Activated CD4-positive, alpha-beta T cell treated with anti-CD3 and anti-CD28 coated beads, Interleukin-2, amount 50 U/mL, for 1 hour (primary cell): ENCODE results near the gene OLFML2A.
"Not testable (repeated sequence)": the region's sequence is repeated elsewhere in the genome, so short reads cannot be mapped to it uniquely, and the experiment has no call there.

ENCODE experiments used
- DNase-seq: peaks from one replicate; pipeline ENCODE4 v3.0.0-alpha.2; 2020

OLFML2A gene

DNA sequence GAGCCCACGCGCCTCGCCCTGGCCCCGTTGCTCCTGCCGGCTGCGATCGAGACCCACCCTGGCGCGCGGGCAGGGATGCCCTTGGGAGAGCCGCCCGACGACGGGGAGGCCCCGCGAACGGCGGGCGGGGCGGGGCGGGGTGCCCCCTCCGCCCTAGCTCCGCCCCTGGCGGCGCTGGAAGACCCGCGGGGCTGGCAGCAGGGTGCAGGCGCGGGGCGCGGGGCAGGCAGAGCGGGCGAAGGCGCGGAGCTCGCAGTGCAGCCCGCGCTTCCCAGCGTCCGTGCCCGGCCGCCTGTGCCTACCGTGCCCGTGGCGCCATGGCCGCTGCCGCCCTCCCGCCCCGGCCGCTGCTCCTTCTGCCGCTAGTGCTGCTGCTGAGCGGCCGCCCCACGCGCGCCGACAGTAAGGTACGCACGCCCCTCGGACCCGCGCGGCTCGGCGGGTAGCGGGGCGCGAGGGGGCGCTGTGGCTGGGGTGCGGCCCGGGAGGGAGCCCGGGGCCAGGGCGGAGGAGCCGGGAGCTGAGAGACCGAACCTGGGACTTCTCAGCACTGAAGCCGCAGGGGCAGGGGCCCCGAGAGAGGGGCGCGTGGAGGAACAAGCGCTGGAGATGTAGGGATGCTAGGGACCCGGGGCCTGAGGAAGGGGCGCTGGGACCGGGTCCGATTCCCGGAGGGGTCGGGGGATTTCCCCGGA lies at the start of gene OLFML2A:
Gene OLFML2A, plus strand, starts transcription at position 180 of the 695 bp plus-strand sequence. Its CDS starts 138 bp downstream, at position 318.
- peak; percentile 8 for DNase-seq

DNA sequence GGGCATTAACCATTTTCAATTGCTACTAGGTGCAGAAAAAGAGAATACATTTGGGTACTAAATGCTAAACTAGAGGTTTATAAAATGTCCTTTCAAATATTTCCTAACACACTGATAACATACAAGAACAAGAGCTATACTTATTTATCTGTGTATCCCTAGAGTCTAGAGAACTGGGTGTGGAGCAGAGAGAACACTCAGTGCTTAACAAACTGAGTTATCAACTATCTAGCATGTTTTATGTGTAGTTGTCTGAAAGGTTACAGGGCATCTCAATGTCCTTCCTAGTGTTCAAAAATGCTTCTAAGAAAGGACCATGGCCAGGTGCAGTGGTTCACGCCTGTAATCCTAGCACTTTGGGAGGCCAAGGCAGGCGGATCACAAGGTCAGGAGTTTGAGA lies 46.2 kb upstream of the OLFML2A start:
- no peak for DNase-seq

DNA sequence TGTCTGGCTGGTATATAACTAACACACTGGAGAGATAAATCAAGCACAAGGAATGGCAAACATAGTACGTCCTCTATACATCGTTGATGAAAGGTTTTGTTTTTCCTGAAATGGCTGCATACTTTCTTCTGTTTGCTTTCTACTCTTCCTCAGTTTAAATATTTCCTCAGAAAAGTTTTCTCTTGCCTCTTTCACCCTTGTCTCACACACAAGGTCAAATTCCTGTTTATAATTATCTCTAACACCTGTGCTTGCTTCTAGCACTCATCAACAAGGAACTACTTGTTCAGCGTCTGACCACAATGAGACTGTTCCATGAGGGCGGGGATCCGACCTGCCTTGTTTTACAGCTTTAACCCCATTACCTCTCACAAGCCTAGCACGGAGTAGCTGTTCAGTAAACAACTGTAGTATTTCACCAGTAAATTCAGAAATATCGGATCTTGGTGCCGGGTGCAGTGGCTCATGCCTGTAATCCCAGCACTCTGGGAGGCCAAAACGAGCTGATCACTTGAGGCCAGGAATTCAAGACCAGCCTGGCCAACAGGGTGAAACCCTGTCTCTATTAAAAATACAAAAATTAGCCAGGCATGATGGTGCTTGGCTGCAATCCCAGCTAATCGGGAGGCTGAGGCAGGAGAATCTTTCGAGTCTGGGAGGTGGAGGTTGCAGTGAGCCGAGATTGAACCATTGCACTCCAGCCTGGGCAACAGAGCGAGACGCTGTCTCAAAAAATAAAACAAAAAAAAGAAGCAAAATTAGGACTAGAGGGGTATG lies 42.8 kb upstream of the OLFML2A start:
- no peak for DNase-seq

DNA sequence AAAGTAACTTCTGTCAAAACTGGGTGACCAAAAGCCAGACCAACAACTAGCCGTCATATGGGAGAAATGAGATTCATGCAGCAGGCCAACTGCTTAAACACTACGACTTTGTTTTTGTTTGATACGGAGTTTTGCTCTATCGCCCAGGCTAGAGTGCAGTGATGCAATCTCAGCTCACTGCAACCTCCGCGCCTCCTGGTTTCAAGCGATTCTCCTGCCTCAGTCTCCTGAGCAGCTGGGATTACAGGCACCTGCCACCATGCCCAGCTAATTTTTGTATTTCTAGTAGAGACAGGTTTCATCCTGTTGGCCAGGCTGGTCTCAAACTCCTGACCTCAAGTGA lies 42.2 kb upstream of the OLFML2A start:
- not testable (repeated sequence) for DNase-seq

DNA sequence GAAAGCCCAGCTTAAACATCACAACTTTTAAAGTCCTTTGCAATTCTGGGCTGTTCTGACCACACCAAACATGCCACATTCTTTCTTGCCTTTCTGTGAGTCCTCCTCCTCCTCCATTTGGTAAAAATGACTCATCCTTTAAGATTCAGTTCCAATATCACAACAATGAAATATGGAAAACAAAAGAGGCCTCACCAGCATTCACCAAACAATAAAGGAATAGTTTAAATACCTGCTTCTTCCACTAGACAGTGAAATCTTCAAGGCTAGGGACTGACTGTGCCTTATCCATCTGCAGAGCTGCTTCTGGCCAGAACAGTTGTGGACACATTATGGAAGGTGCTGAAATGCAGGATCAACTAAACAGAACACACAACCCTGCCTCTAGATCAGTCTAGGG lies 41.8 kb upstream of the OLFML2A start:
- no peak for DNase-seq

DNA sequence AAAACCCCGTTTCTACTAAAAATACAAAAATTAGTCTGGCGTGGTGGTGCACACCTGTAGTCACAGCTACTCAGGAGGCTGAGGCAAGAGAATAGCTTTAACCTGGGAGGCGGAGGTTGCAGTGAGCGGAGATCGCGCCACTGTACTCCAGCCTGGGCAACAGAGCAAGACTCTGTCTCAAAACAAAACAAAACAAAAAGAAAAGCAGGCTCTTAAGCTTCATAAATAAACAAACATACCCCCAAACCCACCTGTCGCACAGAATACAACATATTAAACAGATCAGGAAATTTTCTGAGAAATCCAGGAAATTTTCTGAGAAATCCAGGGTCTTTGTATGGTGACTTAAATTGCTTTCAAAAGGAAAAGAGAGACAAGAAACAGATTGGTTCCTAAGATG lies 38.9 kb upstream of the OLFML2A start:
- DNase-seq = not testable (repeated sequence)

DNA sequence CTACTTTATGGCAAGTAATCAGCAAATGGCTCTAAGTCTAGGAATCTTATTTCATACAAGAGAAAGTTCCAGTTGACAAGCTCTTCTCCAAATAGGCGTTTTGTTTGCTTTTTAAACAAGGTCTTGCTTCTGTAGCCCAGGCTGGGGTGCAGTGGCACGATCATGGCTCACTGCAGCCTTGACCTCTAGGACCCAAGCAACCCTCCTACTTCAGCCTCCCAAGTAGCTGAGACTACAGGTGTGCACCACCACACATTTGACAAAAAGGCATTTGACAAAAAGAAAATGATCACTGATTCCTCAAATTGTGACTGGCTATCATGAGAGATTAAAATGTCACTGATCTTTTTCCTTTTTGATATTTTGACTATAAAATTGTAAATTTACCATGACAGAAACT lies 37.6 kb upstream of the OLFML2A start:
- DNase-seq = no peak

DNA sequence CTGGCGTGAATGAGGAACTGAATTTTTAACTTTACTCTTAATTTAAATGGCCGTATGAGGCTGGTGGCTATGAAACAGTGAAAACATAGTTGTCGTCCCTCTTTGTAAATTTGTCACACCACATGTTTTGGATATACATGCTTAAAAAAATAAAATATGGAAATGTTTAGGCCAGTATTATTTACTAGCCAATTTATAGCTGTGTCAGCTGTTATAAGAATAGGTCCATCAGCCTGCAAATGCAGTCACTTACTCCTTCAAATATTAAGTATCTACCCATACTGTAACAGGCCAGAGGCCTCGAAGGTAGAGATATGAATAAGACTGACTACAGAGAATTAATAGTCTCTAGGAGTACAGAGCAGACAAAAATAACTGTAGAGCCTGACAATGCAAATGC lies 35.8 kb upstream of the OLFML2A start:
- DNase-seq = no peak

DNA sequence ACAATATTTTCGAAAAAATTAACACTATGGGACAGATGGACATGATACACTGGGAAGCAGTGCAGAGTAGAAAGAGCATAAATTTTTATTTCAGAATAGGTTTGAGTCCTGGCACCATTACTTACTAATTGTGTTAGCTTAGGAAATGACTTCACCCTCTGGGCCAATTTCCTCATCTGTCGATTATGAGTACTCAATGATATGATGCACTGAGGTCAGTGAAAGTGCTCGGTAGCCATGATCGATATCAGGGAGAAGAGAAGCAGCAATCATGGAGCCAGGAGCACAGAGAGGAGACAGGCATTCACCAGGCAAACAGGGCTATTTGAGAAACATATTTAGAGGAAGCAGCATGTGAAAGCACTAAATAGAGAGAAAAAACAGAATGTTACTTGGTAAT lies 35.3 kb upstream of the OLFML2A start:
- no peak for DNase-seq

DNA sequence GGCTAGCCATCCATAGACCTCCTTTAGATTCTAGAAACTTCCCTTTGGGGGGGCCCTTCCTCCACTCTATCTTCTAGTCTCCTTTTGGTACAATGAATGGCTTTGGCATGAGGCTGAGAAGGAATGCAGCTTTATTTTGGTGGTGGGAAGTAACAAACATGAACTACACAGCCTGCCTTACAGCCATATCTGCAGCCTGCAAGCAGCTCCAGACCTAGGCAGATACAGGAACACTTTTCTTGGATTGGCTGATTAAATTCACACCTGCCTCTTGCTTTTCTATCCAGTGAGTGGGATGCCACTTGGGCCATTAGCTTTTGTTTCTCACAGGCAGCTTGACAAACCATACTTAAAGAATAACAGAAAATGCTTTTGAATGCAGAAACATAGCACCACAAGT lies 34.0 kb upstream of the OLFML2A start:
- no peak for DNase-seq

DNA sequence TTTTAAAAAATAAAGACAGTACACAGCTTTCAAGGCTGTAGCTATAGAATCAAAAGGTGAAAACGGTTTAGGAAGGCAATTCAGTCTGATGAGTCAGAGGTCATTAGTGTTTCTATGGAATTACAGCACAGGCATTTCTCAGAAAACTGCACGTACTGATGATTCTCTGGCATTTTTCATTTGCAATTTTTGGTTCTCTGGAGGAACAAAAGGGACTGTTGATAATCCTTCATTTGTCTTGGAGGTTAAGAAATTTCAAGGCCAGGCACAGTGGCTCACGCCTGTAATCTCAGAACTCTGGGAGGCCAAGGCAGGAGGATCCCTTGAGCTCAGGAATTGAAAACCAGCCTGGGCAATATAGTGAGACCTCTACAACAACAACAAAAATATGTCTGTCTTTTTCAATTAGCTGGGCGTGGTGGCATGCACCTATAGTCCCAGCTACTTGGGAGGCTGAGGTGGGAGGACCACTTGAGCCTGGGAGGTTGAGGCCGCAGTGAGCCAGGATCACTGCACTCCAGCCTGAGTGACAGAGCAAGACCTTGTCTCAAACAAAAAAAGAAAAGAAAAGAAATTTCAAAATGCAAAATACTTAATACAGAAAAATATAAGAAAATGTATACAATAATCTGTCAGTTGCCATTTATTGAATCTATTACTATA lies 33.1 kb upstream of the OLFML2A start:
- DNase-seq = no peak

DNA sequence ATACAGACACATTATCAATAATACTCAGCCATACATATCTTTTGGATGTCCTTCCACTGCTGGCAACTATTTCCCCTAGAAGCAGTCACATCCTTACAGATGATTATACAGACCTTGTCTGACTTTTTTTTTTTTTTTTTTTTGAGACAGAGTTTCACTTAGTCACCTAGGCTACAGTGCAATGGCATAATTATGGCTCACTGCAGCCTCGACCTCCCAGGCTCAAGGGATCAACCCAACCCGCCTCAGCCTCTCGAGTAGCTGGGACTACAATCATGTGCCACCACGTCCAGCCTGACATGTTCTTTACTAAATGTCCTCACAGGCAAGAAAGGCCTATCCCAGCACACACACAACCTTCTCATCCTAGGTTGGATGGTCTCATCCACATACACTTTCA lies 29.9 kb upstream of the OLFML2A start:
- DNase-seq = no peak

DNA sequence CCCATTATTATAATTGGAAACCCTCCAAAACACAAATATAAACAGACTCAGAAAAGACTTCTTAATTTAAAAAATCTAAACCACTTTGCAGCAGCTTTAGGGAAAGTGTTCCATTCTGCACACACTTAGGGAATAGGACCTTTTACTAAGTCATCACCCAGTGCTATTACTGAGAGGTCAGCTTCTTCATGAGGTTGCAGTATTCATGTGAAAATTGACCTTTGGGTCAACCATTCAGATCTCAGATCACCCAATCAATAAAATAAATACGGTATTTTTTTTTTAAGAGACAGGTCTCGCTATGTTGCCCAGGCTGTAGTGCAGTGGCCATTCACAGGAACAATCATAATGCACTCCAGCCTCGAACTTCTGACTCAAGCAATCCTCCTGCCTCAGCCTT lies 27.6 kb upstream of the OLFML2A start:
- DNase-seq = no peak

DNA sequence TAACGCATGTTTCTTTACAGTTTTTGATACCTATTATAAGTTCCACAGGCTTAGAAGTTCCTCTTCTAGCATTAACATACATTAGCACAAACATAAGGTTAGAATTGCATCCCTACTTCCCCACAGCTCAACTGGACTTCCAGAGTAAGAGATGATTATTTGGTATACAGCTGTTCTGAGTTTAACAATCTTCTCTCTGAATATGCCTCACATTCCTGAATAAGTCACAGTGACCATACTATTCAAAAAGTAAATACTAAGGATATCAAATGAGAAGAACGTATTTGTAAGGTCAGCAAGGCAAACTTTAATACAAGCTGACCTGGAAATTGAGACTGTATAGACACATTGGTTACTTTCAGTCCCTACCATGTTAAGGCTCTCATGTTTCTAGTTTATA lies 27.2 kb upstream of the OLFML2A start:
- no peak for DNase-seq

DNA sequence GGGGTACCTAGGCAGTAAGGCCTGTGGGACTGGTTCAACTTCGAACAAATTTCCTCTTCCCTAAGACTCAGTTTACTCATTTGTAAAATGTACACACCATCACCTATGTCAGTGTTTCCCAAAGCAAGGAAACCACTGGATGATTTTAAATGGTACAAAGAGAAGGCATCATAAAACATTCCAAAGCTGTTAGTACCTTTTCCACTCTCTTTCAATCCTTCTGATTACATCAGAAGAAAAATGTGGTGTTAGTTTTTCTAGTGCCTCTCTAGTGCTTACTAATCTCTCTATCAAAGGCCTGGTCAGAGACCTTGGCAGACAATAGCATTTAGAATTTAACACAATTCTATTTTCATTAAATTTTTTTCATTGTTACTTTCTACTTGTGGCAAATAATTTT lies 24.0 kb upstream of the OLFML2A start:
- no peak for DNase-seq

DNA sequence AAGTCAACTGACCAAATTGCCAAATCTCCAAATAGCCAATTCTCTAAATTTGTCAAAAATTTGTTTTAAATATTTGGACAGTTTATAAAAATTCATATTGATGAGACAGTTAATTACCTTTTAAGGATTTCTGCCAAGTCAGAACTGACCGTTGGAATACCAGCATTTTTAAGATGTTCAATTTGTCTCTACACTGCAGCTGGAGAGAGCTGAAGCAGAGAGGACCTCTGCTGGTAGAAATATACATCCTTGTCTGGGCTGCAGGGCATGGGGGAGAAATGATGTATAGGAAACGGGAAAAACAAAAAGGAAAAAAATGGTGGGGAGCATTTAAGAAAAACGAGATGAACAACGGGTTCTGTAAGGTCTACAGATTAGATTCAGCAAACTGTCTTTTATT lies 22.6 kb upstream of the OLFML2A start:
- no peak for DNase-seq

DNA sequence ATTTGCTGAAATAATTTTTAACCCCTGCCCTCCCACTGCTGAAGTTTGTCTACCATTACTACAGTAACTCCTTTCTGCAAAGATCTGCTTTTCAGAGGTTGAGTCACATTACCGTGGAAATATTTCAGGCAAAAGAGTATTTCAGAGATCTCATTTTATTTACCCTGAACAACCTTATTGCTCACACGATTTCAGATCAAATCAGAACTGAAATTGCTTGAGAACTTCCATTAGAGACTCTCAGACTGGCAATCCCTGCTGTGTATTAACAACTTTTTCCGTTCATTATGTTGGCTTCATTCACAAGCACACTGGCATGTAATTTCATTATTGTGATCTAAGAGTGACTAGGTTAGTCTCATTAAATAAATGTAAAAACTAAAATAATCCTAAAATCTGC lies 21.9 kb upstream of the OLFML2A start:
- no peak for DNase-seq

DNA sequence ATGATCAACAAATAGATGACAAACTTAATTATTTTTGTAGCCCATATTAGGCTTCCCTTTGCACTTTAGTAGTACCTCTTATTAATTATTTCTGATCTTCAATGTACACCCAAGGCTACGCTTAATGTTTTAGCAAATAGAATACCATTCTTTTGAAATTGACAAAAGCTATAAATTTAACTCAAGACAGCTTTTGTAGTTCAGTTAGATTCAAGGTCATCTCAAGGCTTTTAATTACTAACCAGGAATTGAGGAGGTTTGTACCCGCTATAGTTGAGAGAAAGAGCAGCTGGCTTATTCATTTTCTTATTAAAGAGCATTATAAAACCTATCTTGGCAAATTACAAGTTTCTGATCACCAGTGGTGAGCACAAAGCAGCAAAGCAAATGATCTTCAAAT lies 20.9 kb upstream of the OLFML2A start:
- no peak for DNase-seq

DNA sequence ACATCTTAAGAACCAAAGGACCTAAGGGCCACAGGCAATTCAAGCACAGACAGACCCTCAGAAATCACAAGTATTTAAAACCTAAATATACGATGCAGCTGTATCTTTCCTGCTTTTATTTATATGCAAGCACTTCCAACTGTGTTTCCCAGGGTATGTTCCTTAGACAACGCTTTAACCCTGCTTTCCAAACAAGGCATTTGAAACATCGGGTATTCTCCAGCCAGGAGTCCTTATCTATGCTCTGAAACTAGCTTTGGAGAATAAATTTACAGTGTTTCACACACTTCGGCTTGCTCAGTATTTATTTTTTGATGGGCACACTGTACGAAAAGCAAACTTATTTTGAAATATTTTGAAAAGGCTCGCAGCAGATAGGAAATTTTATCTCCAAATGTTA lies 19.3 kb upstream of the OLFML2A start:
- no peak for DNase-seq

DNA sequence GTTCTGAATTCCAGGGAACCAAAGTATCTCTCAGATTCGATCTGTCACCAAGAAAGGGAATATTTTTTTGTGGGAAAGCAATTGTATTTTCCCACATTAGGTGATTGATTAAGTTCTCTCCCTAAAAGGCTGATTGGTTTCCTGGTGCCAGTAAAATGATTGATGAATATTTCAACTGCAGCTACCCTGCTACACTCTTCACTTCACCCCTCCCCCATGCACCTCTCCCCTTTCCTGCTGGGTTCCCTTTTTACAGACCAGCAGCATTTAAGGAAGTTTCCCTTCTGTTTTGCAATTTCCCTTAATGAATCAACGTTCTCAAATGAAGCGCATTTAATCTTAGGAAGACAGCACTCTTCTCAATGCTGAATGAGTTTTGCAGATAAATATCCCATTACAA lies 18.9 kb upstream of the OLFML2A start:
- DNase-seq = no peak

DNA sequence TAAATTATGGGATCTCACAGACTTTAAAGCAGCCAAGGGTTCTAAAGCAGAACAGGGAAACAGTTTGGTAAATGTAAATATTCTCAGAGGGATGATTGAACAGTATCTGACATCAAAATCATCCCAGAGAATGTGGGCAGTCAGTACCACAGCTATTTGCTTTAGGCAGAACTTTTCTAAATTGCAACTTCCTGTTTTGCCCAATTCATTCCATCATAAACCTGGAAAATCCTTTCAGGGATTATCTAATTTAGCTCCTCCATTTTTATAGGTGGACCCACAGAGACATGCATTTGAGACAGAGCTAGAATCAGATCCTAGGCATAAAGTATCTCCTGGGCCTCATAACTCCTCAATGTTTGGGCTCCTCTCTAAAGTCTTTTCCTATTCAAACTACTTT lies 18.2 kb upstream of the OLFML2A start:
- DNase-seq = no peak

DNA sequence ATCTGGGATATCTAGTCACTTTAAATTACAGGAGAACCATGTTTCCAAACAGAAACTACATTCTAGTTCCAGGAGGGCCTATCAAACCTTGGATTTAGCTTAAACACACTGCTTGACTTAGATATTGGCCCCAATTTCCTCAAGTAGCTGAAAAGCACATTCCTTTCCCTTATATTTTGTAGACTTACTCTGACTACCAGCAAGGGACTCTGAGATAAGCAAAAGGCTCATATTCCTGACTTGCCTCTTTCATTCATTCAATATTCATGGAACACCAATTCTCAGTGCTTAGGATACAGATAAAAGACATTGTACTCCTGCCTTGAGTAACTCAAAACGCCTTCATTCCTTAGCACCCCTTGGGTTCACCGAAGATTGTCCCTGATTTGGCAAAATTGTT lies 17.6 kb upstream of the OLFML2A start:
- no peak for DNase-seq

DNA sequence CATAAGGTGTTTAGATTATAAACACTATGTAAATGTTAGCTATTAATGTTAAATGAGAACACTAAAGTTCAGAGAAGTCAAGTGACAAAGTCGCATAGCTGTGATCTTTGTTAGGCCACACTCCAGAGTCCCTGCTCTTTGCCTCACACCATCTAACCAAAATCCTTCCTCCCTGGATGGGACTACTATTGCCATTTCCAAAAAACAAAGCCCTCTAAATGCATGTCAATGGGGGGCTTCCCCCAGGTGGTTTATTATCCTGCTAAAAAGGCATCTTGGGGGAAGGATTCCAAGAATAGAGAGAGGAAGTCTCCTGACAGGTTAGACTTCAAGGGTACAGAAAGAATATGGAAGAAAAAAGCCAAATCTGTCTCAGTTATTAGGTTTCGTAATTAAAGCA lies 16.2 kb upstream of the OLFML2A start:
- DNase-seq = no peak

DNA sequence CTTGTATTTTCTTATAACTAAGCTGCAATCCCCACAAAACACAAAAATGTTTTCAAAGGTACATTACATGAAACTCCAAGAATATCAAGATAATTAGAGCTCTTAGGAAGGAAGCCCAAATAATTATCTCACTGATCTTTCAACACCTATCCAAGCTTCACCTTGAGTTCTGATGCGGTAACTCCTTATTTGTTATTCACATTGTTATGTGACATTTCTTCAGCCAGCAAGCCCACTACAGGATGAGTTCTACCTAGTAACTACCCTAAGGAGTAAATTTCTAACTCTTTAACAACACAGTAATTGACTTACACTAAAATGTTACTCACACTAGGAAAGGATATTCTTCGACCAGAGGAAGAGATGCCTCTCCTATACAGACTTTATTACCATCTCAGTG lies 15.7 kb upstream of the OLFML2A start:
- no peak for DNase-seq
